Activated CD8-positive, alpha-beta T cell treated with anti-CD3 and anti-CD28 coated beads for 36 hours (primary cell): Measurements from ENCODE around the gene UNK. TPM values are rescaled to one million over a fixed set of nuclear protein-coding genes. Genes with fewer than 3 reads are reported as not detected.
A peak's percentile ranks its signal among the peaks of the same experiment; 100 is the strongest.

ENCODE experiments used
- ATAC-seq: fragments of 200-7000 bp; cut with Tn5 transposase; one replicate; pipeline ENCODE4 v1.10.0; 2021; ENCODE audit warnings: mild to moderate bottlenecking, moderate library complexity
- CTCF ChIA-PET: fragments of 350-600 bp; sonication (Branson Sonifier 250); formaldehyde crosslinking; loops from one replicate; lab custom pipeline; 2021; ENCODE audit warnings: antibody characterized with exemption; lab: Charles Lee
- POLR2A ChIA-PET: fragments of 350-600 bp; sonication (Branson Sonifier 250); formaldehyde crosslinking; loops from one replicate; lab custom pipeline; 2021; ENCODE audit warnings: antibody characterized with exemption; lab: Charles Lee
- DNase-seq: peaks from one replicate; pipeline ENCODE4 v3.0.0-alpha.2; 2020
- H3K27ac Mint-ChIP-seq: one replicate; pipeline ENCODE4 v1.8.0; 2021; ENCODE audit warnings: mild to moderate bottlenecking, mixed read lengths
- H3K27me3 Mint-ChIP-seq: one replicate; pipeline ENCODE4 v1.8.0; 2021; ENCODE audit warnings: mixed read lengths
- H3K36me3 Mint-ChIP-seq: one replicate; pipeline ENCODE4 v1.8.0; 2021; ENCODE audit warnings: low read depth, mixed read lengths
- H3K4me1 Mint-ChIP-seq: one replicate; pipeline ENCODE4 v1.8.0; 2021; ENCODE audit warnings: low read depth, mixed read lengths
- H3K4me3 Mint-ChIP-seq: one replicate; pipeline ENCODE4 v1.8.0; 2021; ENCODE audit warnings: mild to moderate bottlenecking, moderate library complexity, mixed read lengths
- H3K9me3 Mint-ChIP-seq: one replicate; pipeline ENCODE4 v1.8.0; 2021; ENCODE audit warnings: mixed read lengths
- intact Hi-C: fragments of 100-400 bp; cut with micrococcal nuclease; formaldehyde crosslinking; loops from one replicate; pipeline ENCODE4 v1.10.0; 2022
- total RNA-seq, 2 experiments: library from RNA; stranded (reverse); gene quantifications; one replicate each; pipeline ENCODE4 v1.2.3, GENCODE V29; 2021
- TF ChIP-seq, protein P1 (sequence below): fragments of 200-600 bp; IDR thresholded peaks from one replicate; pipeline ENCODE4 v1.8.0; 2022; ENCODE audit warnings: antibody characterized with exemption, mild to moderate bottlenecking

UNK gene
- total RNA-seq, 2 experiments from 2014 or later: 26.4 to 26.6 TPM

DNA sequence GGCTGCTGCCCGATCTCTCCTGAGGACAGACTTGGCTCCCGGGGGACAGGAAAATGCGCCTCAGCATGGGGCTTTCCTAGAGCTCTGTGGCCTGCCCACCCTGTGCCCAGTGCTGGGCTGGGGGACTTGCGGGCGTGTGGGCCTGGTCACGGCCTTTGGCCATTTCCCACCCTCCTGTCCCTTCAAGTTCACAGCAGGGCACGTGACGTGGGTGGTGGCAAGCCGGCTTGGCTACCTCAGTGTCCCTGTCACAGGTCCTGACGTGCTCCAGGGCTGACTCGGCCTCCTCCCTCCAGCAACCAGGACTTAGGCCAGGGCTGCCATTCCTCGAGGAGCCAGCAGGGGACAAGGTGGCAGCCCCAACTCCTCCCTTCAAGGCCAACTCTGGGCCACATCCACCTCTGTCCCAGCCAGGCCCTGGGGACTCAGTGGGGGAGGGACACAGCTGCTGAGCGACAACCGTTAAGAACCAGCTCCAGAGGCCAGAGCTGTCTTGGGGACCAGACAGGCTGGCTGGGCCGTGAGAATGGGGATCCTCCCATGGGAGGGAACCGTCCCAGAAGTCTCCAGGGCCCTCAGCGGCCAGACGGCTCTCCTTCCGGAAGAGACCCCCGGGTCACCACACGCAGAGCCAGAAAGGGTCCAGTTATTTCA is 60.6 kb downstream of the UNK start:
- TF ChIP-seq, protein P1, sequence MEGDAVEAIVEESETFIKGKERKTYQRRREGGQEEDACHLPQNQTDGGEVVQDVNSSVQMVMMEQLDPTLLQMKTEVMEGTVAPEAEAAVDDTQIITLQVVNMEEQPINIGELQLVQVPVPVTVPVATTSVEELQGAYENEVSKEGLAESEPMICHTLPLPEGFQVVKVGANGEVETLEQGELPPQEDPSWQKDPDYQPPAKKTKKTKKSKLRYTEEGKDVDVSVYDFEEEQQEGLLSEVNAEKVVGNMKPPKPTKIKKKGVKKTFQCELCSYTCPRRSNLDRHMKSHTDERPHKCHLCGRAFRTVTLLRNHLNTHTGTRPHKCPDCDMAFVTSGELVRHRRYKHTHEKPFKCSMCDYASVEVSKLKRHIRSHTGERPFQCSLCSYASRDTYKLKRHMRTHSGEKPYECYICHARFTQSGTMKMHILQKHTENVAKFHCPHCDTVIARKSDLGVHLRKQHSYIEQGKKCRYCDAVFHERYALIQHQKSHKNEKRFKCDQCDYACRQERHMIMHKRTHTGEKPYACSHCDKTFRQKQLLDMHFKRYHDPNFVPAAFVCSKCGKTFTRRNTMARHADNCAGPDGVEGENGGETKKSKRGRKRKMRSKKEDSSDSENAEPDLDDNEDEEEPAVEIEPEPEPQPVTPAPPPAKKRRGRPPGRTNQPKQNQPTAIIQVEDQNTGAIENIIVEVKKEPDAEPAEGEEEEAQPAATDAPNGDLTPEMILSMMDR: peak; percentile 72
- DNase-seq: peak; percentile 83
- CTCF ChIA-PET: interaction anchor here (0.6 to 8.5 kb wide), 12 partner anchors 10 to 362 kb away, joined by 3 to 105 read pairs (median 4); partner anchors contain the start of genes UNK and WBP2
- no peaks in the 10 kb centered on the region for H3K9me3 Mint-ChIP-seq
- POLR2A ChIA-PET: interaction anchor here (0.6 to 4.2 kb wide), 13 partner anchors 9 to 80 kb away, joined by 3 to 39 read pairs (median 4); partner anchors contain the start of genes GALK1, TRIM65 and WBP2
- H3K4me1 Mint-ChIP-seq: peaks cover 30% of the 10 kb centered on the region
- H3K27ac Mint-ChIP-seq: peak overlapping the region; percentile 75
- ATAC-seq: peak; percentile 72
- no peaks in the 10 kb centered on the region for H3K27me3 Mint-ChIP-seq
- H3K4me3 Mint-ChIP-seq: peak overlapping the region; percentile 96
- intact Hi-C loops: no loop called here
- H3K36me3 Mint-ChIP-seq: peaks cover 21% of the 10 kb centered on the region

DNA sequence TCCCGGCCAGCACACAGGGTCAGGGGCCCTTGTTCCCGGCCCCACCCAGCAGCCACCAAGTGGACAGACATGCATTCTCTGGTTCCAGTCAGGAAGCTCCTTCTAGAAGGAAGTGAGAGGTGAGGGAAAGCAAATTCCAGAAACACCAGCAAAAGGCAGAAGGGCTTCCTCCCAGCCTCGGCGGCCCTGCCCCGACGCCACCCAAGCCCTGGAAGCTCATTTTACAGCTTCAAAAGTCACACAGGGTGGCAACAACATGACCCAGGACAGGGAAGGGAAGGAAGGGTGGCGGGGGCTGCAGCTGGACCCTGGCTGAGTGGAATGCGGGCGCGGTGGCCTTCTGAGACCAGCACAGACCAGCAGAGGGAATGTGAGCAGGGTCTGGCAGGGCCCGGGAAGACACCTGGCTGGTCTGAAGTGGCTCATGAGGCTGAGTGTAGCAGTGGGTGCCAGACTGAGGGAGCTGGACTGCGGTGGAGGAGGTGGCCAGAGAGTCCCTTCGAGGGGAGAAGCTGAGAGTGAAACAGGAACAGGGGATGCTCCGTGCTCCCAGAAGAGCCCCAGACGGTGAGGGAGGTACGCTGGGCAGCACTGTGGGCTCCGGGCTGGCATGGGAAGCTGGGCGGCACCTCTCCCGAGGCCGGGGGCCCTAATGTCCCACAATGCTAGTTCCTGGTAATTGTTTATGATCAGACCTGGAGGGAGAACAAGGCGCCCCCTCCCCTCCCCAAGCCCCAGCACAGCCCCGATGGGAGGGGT is 61.5 kb downstream of the UNK start:
- ATAC-seq: no peak
- Mint-ChIP-seq H3K27me3 (no peaks in the 10 kb centered on the region), H3K4me1 (peaks cover 26% of the 10 kb centered on the region), H3K27ac (peak overlapping the region; percentile 71), H3K36me3 (peaks cover 19% of the 10 kb centered on the region), H3K9me3 (no peaks in the 10 kb centered on the region), H3K4me3 (no peak overlapping the region)
- no peak for DNase-seq
- TF ChIP-seq, protein P1: no peak
- intact Hi-C loops: no loop called here
- POLR2A ChIA-PET: interaction anchor here (0.5 to 4.2 kb wide), 10 partner anchors 9 to 70 kb away, joined by 3 to 39 read pairs (median 4); partner anchors contain the start of gene WBP2
- CTCF ChIA-PET: interaction anchor here (0.9 to 8.5 kb wide), 10 partner anchors 9 to 156 kb away, joined by 3 to 105 read pairs (median 6); partner anchors contain the start of genes UNK and WBP2

DNA sequence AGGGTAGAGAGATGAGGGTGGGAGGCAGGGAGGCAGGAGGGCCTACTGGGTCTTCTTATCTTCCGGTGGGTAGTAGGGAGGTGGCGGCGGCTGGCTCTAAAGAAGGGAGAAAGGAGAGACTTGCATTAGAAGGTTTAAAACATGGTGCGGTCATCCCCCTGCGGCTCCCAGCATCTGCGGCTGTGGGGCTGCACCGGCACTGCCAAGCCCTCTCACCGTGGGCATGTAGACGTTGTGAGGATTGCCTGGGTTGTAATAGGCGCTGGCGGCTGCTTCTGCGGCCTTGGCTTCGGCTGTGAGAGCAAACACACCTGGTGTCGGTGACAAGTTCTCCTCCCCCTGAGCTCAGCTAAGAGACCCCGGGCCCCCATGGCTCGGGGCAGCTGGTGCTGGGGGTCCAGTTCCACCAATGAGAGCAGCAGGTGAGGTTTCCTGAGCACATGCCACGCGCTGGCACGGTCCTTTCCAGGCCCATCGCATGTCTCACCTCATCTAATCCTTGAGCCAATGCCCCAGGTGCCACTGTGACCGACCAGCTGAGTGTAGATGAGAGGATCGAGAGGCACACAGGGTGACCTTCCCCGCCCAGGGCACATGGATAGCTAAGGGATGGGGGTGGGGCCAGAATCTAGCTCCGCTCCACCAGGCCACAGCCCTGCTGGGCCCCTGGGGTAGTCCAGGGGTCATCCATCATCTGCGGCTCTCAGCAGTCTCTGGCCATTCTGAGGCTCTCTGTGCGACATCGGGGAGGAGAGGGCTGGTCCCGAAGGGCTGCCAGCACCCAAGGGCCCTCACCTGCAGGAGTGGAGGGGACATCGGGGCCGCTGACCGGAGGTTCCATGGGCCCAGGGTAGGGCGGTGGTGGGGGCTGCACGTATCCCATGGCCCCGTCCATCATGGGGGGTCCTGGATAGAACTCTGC is 62.3 kb downstream of the UNK start:
- POLR2A ChIA-PET: interaction anchor here (0.5 to 4.2 kb wide), 8 partner anchors 8 to 64 kb away, joined by 3 to 39 read pairs (median 4); partner anchors contain the start of gene WBP2
- DNase-seq (no peak), ATAC-seq (no peak)
- no peak overlapping the region for H3K27ac Mint-ChIP-seq
- H3K36me3 Mint-ChIP-seq: peaks cover 19% of the 10 kb centered on the region
- H3K9me3 Mint-ChIP-seq: no peaks in the 10 kb centered on the region
- no peaks in the 10 kb centered on the region for H3K27me3 Mint-ChIP-seq
- no peak overlapping the region for H3K4me3 Mint-ChIP-seq
- H3K4me1 Mint-ChIP-seq: peaks cover 26% of the 10 kb centered on the region
- intact Hi-C loops: no loop called here
- CTCF ChIA-PET: interaction anchor here (0.6 to 8.5 kb wide), 15 partner anchors 8 to 155 kb away, joined by 3 to 105 read pairs (median 7); partner anchors contain the start of genes UNK and WBP2
- TF ChIP-seq, protein P1: no peak

DNA sequence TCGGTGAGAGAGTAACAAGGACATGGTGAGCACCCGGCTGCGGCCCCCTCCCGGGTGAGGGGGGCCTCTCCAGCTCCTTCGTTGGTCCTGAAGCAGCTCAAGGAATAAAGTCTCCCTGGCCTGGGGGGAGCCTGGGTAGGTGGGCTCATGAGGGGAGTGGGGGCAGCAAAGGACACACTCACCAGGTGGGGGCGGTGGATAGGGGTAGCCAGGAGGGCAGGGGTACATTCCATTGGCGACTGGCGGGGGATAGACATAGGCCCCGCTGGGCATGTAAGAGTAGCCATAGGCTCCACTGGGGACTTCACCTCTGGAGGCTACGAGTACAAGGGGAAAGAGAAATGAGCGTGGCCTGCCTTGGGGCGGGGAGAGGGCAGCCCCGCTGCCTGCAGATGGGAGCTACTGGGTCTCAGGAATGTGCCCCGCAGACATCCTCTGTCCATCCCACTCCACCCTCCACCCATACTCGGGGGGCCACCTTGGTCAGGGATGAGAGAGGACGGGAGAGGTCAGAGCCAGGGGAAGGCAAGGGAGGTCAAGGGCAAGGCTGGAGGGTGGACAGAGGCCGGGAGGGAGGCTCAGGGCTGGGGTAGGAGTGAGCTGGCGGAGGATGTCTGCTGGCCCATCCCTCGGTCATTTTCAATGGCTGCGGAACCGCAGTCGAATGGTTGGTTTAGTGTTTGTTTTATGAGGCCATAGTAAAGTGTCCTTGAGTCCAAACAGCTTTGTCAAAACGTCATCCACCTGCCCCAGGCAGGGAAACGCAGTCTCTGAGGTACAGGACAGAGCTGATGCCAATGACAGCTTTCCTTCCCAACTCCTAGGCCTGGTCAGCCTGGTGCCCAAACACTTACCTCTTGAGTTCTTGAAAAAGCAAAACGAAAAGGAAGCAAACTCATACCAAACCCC is 63.3 kb downstream of the UNK start:
- CTCF ChIA-PET: interaction anchor here (0.6 to 8.5 kb wide), 23 partner anchors 8 to 100 kb away, joined by 3 to 105 read pairs (median 5); partner anchors contain the start of genes GALK1 and UNK
- no peak for DNase-seq
- no peak for ATAC-seq
- Mint-ChIP-seq H3K4me1 (peaks cover 24% of the 10 kb centered on the region), H3K27ac (peak overlapping the region; percentile 55), H3K4me3 (no peak overlapping the region), H3K9me3 (no peaks in the 10 kb centered on the region), H3K27me3 (no peaks in the 10 kb centered on the region), H3K36me3 (peaks cover 17% of the 10 kb centered on the region)
- POLR2A ChIA-PET: interaction anchor here (0.8 to 2.5 kb wide), 5 partner anchors 21 to 72 kb away, joined by 3 to 7 read pairs (median 5); no protein-coding TSS in a partner anchor
- TF ChIP-seq, protein P1: no peak
- intact Hi-C loops: no loop called here
